CD4-positive, alpha-beta T cell treated with Interleukin-21 for 1 hour (primary cell): ENCODE results near the gene DCTD.

Source experiments
- DNase-seq: peaks from one replicate; pipeline ENCODE4 v3.0.0-alpha.2; 2020

Gene DCTD

DNA sequence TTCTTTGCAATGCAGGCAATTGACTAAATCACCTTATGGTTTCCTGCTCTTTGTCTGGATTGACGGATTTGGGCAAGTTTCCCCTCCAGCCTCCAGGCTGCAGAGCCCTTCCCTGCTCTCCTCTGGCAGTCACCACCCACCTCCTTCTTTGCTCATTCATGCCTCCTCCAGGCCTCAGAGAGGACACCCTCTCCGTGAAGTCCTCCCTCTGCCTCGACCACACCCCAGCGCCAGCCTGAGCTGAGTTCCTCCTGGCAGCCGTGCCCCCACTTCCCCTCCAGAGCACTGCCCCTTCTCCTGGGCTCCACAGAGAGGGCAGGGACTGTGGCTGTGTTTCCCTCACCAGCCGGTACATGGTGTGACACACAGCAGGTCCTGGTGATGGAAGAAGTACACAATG lies 53.7 kb downstream of the DCTD start:
- DNase-seq, result no peak

DNA sequence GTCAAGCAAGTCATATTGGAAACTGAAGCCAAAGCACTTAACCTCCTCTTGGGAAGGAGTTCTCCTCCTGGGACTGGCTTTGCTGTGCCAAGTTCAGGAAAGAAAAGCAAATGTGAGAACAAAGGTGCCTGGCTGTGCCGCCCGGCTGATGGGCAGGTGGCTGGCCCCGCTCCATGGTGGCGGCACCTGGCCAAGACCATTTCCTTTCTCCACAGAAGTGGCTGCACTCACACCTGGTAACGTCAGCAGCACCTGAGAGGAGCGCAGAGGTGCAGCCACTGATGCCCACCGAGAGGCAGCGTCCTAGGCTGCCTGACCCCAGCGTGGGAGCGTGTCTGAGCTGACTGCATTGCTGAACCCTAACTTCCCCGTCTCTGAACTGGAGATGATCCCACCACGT lies 54.3 kb downstream of the DCTD start:
- DNase-seq, result no peak

DNA sequence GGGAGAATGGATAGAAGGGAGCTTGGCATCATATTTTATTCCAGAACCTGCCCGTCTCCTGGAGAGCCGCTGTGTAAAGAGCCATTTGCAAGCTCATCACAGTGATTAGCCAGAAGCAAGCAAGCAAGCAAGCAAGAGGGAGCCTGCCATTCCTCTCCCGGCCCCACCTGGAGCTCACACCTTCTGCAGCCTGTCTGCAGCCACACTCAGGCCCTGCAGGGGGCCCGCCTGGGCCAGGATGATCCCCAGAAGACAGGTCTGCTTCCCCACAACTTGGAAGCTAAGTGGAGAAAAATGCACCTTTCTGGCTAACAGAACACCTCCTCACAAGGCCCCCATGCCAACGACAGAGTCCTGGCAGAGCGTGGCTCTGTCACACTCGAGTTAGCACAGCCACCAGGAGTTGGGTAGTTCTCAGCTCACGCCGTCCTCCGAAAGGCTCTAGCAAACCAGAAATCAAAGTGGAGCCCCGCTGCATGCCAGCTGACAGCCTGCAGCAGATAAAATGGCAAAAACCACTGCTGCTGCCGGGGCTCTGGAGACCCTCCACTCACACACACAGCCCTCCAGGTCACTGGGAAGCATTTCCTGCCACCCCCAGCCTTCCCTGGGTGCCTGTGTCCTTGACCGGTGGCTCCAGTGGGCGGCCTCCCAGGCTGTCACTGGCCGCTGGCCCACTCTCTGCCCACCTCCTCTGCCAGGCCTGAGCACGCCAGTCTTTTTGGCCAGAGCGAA lies 54.9 kb downstream of the DCTD start:
- DNase-seq, result no peak

DNA sequence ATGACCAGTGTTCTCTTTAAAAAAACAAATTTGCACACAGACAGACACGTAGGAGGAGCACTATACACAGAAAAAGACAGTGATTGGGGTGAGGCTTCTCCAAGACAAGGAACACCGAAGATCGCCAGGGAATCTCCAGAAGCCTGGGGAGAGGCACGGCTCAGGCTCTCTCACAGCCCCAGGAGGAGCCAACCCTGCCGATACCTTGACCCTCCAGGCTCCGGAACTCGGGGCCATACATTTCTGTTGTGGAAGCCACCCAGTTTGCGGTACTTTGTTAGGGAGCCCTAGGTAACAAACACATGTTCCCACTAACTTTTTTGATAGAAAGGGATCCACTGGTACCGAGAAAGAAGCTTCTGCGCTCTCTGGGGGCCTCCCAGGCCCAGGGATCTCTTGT lies 55.8 kb downstream of the DCTD start:
- DNase-seq, result no peak

DNA sequence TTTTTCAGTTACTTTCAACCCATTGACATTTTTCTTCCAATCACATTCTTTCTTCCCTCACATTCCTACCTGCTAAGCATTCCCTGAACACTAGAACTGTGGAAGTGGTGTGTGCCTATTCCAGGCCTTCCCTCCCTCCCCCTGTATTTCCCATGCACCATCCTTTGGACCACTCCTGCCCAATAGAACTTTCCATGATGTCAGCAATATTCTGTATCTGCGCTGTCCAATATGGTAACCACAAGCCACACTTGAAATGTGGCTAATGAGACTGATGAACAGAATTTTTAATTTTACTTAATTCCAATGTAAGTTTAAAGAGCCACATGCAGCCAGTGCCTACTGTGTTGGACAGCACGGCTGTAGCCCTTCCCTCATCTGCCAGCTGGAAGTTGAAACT lies 57.5 kb downstream of the DCTD start:
- no peak for DNase-seq

DNA sequence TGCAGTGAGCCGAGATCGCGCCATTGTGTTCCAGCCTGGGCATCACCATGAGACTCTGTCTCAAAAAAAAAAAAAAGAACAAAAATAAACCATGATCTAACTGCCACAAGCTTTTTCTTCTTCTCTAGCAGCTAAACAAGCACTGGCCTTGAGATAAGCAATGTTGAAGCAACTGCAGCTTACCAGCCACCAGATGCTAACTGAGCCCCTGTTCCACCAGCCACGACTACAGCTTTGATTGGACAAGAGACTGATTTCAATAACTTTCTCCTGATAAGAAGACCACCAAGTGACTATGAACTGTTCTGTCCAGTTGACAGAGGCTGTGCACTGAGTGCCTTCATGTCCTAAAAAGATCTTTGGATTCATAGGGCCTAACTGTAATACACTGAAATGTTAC lies 58.5 kb downstream of the DCTD start:
- DNase-seq, result no peak

DNA sequence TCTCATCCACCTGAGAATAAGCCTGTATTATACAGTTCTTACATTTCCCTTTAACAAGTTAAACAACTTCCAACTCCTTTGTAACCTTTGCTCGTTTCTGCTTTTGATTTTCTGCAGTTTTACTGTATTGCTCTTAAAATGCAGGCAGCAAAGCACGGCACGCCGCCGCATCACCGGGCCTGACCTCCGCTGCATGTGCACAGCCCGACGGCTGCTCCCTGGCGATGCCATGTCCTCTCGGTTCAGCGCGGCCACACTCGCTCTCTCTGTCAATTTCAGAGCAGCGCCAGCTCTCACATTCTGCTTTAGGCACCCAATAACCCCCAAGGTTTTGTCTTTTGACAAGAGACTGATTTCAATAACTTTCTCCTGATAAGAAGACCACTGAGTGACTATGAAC lies 60.3 kb downstream of the DCTD start:
- DNase-seq, result no peak

DNA sequence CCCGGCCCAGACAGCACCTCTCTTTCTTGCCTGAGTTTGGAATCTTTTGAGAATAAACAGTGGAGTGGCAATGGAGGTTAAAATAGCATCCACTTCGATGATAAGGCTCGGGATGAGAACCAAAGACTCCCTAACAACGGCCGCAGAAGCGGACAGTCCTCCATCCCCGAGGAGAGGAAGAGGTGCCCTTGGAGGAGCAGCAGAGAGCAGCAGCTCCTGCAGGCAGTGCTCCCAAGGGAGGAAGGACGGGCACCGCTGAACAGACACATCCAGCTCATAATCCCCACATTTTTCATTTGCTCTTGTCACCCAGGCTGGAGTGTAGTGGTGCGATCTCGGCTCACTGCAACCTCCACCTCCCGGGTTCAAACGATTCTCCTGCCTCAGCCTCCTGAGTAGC lies 61.3 kb downstream of the DCTD start:
- DNase-seq, result no peak

DNA sequence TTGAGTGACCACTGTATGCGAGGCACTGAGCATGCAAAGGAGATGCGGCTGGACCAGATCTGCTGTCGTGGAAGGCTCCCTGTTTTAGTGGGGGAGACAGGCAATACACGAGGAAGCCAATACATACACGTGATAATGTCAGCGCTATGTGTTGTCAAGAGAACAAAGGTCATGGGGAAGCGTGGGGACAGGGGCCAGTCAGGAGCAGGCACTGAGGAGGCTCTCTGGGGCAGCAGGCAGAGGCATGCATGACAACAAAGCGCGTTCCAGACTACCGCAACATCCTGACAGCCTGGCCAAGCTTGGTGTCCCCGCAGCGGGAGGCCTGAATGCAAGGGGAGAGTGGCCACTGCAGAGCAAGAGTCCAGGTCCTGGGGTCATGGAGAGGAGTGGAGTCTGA lies 61.9 kb downstream of the DCTD start:
- DNase-seq, result no peak

DNA sequence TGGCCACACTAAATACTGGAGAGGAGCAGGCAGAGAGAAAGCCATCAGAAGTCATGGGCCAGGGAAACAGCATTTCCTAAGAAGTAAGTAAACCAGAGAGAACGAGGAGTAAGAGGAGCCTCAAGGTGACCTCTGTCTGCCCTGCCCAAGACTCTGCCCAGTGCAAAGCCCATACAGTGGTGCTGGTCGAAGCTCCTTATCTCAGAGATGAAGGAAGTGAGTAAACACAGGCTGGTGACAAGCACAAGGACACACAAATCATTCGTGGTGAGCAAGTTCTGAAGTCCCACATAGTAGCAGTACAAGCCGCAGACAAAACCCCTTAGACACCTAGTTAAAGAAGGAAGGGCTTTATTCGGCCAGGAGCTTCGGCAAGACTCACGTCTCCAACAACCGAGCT lies 62.7 kb downstream of the DCTD start:
- no peak for DNase-seq

DNA sequence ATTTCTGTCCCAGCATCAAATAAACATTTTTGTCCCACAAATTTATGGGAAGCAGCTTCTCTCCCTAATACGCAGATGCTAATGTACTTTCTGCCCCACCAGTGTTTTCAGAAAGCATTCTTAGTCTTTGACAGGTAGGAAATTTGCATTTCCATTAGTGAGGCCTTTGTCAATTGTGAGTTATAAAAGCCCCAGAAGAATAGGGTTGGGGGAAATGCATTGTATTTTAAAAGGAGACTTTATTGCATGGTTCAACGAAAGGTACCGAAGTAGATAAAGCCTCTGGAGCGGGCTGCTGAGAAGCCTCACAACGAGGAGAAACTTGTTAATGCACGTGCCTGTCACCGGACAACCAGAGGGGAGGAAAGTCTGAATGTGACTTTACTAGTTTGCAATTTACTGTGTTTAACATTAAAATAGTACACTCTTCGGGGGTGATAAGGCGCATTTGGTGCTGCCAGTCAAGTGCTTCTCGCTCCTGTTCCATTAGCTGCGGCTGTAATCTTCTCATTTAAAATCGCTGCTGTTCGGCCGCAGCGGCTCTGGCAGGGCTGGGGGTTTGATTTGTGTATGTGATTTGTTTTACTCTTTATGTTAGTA lies 63.4 kb downstream of the DCTD start:
- DNase-seq, result no peak

DNA sequence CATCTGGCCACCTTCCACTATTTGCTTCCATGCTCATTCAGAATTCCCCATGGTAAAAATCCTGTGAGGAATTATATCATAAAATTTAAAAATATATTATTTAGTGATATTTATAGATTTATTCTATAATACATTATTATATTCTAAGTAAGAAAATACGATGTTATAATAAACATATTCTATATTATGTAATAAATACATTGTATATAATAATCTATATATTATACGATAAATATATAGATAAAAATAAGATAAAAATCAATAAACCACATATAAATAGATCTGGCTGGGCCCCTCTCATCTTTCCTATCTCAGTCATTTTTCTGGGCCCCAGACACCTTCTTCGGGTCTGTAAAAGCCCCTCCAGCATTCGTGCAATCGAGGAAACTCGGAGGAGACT lies 68.5 kb downstream of the DCTD start:
- no peak for DNase-seq

DNA sequence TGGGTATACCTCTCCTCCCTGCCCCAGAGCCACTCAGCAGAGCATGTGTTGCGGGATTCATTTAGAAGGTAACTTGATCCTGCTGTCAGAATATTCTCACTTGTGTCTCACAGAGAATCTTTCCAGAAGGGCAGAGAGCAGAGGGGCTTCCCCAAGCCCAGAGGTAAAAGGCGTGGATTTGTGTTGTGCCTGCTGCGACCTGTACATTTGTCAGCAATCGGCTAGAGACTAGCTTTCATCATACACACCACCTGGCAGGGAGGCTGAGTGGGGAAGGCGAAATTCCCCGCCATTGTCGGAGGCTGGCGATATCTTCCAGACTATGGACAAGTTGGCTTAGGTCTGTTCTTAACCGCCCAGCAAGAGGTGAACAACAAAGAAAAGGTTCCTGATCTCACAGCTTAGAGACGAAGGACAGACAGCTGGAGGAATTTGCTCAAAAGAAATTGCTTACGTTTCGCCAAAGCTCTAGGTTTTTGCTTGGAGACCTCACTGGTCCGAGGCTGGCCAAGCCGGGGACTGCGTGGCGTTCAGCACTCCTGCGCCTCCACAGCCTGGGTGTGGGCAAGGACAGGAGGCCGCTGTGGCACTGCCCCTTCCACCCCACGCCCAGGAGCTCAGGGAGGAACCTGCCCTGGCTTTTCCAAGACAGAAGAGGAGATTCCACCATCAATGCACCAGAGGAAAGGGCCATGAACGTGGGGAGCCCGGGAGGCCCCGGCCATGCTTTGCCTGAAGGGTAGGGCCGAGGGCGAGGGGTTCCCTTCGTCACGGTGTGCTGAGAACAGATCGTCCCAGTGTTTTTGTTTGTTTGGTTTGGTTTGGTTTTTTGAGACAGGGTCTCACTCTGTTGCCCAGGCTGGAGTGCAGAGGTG lies 69.4 kb downstream of the DCTD start:
- no peak for DNase-seq

DNA sequence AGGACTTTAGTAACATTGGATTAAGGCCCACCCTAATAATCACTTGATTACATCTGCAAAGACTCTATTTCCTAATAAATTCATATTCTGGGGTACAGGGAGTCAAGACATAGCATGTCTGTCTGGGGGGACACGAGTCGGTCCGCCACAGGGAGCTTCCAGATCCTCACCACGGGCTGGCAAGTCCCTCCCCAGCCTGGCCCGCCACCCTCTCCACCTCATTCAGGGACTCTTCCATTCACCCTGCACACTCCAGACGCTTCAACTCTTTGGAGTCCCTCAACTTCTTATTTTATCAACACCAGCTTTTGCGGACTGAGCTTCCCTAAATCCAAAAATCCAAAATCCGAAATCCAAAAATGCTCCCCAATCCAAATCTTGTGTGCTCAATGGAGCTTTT lies 71.2 kb downstream of the DCTD start:
- no peak for DNase-seq

DNA sequence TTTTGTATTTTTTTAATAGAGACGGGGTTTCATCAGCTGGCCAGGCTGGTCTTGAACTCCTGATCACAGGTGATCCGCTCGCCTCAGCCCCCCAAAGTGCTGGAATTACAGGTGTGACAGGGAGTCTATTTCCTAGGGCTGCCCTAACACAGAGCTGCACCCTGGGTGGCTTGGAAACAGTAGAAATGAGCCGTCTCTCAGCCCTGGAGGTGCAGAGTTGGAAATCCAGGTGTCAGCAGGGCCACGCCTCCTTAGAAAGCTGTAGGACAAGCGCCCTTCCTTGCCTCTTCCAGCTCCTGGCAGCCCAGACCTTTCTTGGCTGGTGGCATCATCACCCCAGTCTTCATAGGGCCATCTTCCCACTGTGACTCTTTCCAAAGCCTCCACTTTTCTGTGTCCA lies 71.6 kb downstream of the DCTD start:
- DNase-seq, result no peak

DNA sequence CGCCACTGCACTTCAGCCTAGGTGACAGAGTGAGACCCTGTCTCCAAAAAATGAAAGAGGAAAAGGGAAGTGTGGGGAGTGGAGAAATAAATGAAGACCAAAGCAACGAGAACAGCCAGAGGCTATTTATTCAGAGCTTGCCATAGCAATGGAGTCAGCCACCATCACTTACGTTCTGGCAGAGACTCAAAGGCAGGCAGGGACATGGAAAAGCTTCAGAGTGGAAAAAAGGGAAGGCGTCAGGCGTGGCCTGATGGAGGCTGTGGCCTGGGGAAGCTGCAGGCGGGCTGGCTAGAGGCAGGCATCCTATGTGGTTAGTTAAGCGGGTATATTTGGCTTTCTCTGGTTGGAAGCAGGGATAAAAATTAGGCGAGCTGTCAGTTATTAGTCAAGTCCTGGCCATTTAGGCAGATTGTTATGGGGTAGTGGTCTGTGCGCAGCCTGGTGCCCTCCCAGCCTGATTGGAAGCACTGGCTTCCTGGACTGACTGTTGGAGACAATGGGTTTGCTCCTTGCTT lies 73.3 kb downstream of the DCTD start:
- DNase-seq, result no peak

DNA sequence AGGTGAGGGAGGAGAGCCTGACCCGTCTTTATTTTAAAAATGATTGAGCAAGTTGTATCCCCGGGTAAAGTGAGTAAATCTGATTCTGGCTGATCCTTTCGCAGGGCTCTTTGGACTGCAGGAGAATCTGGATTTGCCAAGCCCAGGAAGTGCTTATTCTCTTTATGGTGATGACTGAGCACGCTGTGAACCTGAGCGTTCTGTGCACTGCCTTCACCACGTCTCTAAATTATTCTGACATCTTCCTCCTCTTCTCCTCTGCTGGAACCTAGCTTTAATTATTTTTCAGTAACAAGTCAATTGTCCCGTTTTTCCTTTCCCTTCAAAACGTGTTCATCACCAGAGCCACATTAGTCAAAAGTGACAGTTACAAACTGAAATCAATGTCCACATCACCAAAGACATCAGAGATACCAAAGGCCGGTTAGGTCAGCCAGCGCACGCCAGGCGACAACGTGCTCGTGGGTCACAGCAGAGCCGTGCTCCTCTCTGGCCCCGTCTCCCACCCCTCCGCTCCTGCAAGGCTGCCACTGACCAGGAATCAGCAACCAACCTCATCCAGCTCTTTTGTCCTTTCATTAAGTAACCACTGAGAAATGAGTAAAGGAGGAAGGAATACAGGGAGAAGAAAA lies 74.3 kb downstream of the DCTD start:
- no peak for DNase-seq

DNA sequence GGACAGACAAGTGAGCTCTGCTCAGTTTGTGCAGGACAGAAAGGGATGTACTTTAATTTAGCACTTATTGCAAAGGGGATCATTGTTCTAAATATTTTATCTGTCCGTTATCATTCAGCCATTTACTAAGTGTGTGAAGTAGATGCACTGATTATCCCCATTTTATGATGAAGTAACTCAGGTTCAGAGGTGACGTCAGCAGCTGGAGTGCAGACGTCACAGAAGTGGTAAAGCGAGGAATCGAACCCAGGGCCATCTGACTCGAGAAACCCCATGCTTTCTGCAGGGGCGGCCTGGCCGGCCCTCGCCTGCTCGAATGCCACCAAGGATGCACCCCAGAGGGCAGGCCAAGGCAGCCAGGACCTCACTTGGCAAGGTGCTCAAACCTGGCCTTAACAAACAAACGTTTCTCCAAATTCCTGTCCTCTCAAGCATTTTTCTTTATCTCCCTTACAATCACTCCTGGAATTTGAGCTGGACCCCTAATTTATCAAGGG lies 75.0 kb downstream of the DCTD start:
- no peak for DNase-seq

DNA sequence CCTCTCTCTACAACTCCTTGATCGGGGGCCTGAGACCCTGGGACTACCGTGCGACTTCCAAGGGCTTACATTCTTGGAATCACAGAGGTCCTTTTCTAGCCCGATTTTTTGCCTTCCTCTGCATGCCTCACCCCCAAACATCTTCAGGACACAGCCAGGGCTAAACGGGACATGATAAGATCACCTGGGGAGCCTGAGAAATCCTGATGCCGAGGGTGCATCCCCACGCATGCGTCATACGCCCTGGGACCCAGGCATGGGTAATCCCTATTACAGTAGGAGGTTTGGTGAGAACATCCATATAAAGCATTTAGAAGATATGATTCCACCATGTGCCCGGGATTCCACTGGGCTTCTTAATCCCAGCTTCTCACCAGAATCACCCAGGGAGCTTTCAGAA lies 77.1 kb downstream of the DCTD start:
- no peak for DNase-seq
